ENCODE data around the gene POLR3E.

DNA sequence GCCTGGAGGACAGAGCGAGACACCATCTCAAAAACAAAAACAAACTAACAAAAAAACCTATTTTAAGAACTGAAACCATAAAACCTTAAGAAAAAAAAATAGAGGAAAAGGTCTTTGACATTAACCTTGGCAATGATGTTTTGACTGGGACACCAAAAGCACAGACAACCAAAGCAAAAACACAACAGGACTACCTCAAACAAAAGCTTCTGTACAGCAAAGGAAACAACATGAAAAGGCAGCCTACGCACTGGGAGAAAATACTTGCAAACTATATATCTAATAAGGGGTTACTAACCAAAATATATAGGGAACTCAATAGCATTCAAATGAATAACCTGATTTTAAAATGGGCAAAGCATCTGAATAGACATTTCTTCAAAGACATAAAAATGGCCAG, 44.9 kb downstream of the POLR3E start:
- TF ChIP-seq, protein P1, sequence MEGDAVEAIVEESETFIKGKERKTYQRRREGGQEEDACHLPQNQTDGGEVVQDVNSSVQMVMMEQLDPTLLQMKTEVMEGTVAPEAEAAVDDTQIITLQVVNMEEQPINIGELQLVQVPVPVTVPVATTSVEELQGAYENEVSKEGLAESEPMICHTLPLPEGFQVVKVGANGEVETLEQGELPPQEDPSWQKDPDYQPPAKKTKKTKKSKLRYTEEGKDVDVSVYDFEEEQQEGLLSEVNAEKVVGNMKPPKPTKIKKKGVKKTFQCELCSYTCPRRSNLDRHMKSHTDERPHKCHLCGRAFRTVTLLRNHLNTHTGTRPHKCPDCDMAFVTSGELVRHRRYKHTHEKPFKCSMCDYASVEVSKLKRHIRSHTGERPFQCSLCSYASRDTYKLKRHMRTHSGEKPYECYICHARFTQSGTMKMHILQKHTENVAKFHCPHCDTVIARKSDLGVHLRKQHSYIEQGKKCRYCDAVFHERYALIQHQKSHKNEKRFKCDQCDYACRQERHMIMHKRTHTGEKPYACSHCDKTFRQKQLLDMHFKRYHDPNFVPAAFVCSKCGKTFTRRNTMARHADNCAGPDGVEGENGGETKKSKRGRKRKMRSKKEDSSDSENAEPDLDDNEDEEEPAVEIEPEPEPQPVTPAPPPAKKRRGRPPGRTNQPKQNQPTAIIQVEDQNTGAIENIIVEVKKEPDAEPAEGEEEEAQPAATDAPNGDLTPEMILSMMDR (IDR thresholded peaks at IDR 0.05) = no peak
- no peak for TF ChIP-seq POLR2A (IDR thresholded peaks at IDR 0.05)
